Occipital lobe (tissue), 2 donors: ENCODE results near the gene COG7. TPM values are rescaled to one million over a fixed set of nuclear protein-coding genes. Genes with fewer than 3 reads are reported as not detected.
"Not testable (repeated sequence)": the region's sequence is repeated elsewhere in the genome, so short reads cannot be mapped to it uniquely, and the experiment has no call there.

Experiments used
- DNase-seq: peaks from one replicate; lab custom pipeline; 2025; lab: John Stamatoyannopoulos, UW
- total RNA-seq: library from RNA; depleted of rRNA; stranded (reverse); fragments of >200 nt; gene quantifications from one replicate; pipeline ENCODE4 v1.2.3, GENCODE V29; 2014

Gene COG7
- total RNA-seq, 1 donor from 2014 or later, result 16.7 TPM

DNA sequence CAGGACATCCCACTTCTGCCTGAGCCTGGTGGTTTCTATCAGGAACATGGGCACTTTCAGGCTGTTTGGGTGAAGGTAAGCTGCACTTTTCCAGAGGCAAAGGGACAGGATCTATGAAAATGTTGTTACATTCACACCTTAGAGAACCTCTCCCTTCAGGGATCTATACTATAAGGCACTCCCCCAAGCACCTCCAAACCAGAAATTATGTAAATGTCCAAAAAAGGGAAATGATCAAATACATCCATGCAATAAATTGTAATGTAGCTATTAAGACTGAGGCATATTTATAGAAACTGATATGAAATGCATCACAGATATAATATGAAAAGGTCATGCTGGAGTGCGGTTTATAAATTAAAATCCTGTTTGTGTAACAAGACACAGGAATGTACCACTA lies 23.3 kb upstream of the COG7 start:
- no peak for DNase-seq

DNA sequence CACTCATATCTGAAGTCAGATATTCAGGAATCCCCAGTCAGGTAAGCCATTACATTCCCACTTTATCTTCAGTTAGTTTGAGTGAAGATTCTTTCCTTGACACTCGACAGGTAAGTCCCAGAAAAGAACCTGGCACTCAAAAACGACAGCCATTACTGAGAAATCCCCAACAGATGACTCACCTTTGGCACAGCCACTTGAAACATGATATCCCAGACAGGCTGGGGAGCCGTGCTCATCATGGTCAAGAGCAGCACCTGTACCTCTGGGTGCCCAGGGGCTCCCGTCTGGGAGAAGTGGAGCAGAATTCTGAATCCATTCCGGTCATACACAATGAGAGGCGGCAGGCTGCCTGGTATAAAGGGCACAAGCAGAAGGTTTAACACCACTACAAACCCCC lies 16.8 kb upstream of the COG7 start:
- no peak for DNase-seq

DNA sequence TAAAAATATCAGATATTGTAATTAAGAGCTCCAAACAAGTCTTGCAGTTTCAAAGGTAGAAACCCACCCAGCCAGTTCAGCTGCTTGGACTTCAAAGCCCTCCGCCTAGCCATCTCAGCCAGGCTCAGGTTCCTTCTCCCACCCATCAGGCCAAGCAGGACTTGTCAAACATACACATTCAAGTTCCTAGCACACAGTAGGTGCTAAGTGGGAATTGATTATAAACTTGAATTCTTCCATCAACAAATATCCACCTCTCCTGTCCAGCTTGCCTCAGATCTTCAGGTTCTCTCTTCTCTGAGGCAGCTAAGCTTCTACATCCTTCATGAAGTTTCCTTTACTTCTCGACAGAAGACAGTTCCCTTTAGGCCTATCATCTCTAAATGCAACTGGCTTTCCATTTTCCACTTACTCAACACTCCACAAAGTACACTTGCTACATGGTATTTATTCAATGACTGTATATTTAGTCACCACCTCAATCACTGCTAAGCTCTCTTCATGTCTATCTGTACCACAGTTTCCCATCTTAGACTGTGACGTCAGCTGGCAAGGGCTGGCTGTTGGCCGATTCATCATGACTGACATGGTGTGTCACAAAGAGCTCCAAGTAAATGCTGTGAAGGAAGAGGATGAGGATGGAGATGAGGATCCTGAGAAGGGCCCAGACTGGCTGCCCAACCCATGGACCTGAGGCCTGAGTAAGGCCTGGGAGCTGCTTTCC lies 13.3 kb upstream of the COG7 start:
- DNase-seq, result no peak

DNA sequence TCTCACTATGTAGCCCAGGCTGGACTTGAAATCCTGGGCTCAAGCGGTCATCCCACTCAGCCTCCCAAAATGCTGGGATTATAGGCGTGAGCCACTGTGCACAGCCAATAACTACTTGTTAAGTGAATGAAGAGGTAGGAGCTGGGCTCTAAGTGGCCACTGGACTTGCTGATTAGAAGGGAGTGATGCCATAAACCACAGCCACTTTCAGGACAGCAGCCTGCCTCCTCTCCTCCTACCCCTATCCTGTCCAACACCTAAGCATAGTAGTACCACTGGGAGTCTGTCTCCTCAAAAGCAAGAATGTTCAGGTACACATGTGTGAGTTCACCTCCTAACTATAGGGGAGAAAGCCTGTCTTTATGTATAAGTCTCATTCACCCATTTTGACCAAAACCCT lies 12.2 kb upstream of the COG7 start:
- DNase-seq, result no peak

DNA sequence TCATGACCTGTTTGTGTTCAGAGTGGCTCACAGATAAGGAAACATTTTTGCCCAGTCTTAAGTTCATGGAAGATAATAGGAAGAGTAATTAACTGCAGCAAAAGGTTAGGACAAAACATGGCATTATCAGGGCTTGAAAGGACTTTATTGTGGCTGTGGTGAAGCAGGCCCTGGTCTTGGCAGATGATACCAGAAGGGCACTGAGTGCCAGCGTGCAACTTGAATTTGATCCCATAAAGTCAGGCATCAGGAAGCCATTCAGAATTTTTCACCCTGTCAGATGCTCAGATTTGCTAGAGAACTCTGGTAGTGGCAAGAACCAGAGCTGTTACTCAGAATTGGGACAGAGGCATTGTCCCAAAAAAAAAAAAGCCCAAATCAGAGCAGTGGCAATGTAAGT lies 11.2 kb upstream of the COG7 start:
- DNase-seq, result peak; percentile 8

DNA sequence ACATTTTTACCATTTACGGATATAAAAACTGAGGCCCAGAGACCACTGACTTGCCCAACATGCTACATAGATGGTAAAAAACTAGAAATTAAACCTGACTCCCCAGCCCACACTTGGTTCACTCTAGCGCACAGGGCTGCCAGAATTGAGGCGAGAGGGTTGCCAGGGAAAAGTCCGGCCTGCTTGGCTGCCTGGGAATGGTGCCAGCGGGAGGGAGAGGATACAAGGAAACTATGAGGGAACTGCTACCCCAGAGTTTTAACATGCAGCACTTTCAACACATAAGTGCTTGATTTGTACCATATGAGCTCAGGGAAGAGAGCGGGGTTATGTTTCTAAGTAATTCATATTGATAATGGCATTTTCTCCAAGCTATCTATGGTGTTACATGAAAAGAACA lies 10.0 kb upstream of the COG7 start:
- DNase-seq, result peak; percentile 15

DNA sequence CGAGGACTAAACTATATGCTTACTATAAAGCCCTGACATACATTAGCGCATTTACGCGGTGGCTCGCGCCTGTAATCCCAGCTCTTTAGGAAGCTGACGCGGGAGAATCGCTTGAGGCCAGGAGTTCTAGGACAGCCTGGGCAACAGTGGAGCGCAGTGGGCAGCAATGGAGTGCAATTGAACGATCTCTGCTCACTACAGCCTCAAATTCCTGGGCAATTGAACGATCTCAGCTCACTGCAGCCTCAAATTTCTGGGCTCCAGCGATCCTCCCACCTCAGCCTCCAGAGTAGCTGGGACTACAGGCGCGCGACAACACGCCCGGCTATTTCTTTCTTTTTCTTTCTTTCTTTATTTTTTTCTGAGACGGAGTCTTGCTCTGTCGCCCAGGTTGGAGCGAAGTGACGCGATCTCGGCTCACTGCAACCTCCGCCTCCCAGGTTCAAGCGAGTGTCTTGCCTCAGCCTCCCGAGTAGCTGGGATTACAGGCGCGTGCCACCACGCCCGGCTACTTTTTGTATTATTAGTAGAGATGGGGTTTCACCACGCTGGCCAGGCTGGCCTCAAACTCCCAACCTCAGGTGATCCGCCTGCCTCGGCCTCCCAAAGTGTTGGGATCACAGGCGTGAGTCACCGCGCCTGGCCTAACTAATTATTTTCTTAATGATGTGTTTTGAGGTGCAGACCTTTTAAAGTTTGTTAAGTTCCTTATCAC lies 506 bp upstream of the COG7 start:
- no peak for DNase-seq

DNA sequence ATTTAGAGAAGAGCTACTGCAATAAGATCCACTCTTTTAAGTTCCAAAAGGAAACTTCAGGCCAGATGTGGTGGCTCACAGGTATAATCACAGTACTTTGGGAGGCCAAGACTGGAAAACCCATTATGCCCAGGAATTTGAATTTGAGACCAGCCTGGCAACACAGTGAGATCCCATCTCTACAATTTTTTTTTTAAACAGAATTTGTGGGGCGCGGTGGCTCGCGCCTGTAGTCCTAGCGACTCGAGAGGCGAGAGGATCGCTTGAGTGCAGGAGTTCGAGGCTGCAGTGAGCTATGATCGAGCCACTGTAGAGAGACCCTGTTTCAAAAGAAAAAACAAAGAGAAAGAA lies 793 bp downstream of the COG7 start:
- DNase-seq, result no peak

DNA sequence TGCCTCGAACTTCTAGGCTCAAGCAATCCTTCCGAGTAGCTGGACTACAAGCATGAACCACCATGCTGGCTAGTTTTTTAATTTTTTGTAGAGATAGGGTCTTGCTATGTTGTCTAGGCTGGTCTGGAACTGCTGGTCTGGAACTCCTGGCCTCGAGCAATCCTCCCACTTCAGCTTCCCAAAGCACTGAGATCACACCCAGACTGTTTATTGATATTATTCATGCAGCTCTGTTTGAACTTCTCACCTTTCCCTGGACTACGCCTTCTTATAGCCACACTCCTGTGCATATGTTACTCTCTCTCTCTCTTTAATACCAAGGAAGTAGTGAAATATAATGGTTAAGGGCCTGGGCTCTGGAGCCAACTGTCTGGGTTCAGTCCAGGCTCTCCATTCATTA lies 4.6 kb downstream of the COG7 start:
- DNase-seq, result no peak

DNA sequence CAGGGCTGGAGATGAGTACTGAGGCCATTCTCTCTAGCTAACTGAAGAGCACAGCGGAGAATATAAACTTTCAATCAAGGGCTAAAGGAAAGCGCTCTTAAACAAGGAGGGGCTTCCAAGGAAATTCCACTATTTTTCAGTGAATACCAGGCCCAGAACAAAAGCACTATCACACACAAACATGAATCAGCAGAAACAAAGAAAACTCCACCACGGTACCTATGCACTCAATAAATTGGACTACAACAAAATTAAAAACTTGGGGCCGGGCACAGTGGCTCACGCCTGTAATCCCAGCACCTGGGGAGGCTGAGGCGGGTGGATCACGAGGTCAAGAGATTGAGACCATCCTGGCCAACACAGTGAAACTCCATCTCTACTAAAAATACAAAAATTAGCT lies 15.4 kb downstream of the COG7 start:
- not testable (repeated sequence) for DNase-seq

DNA sequence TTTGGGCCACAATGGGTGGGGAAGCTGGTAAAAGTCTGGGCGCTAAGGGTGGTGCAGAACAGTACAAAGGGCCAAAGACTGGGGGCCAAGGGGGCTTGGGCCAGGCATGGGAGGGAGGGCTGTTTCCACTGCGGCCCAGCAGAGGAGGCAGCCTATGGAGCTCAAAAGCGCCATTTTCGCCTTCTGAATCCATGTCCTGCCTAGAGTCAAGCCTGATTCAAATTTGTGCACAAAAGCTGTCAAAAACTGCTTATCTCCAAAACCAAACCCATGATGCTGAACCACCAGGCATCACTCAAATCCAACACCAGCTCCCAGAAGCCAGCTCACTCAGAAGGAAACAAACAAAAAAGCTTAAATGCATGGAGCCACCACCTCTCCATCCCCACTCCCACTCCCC lies 16.0 kb downstream of the COG7 start:
- no peak for DNase-seq

DNA sequence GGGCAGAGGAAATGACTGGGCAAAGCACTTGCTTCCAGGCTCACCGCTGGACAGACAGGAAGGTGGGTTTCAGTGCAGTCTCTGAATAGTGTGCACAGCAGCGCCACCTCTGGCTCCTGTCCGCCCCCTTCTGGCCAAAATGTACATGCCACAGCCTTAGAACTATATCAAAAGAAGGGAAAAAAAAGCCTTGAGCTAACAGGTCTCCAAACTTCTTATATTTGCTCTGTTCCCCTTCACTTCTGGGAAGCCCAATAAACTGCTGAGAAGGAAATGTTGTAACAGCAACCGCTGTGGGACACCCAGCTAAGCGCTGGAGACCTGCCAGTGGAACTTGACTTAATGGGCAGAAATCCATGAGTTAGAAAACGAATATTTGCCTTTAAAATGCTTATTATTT lies 17.5 kb downstream of the COG7 start:
- no peak for DNase-seq

DNA sequence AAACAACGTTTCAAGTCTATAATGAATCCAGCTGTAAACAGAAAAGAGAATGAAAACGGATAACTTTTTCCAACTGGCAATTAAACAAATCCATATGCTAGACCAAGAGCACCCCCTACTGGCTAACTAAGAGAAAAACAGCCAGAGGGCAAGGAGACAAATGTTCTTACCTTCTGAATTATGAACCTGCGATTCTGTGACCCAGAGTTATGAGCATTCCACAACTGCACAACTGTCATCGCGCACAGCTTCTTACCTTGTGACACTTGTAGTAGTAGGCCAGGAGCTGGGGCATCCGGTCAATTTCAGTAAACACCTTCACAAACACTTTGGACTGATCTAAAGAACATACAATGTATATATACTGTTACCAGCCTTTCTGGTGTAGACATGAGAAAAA lies 18.6 kb downstream of the COG7 start:
- DNase-seq, result no peak

DNA sequence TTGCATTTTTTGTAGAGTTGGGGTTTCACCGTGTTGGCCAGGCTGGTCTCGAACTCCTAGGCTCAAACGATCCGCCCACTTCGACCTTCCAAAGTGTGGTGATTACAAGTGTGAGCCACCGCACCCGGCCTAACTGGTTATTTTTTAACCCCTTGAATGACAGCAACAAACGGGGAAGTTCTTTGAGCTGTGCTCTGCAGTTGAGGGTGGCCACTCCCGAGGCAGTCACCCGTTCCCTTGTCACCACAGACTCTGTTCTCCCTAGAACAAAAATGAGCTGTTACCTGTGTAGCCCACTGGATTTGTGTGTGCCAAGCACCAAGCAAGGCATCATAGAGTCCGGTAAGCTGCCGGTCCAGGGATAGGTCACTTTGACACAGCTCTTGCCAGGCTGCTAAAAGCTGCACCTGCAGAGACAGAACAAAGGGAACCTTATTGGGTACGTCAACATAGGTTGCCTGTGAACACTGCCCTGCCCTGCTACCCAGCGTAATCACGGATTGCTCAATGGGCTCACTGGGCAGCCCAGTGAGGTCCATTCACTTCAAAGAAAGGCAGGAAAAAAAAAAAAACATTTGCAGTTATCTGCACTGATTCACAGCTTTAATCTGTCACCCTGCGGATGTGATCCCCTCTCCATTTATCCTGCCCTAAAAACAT lies 19.6 kb downstream of the COG7 start:
- no peak for DNase-seq

DNA sequence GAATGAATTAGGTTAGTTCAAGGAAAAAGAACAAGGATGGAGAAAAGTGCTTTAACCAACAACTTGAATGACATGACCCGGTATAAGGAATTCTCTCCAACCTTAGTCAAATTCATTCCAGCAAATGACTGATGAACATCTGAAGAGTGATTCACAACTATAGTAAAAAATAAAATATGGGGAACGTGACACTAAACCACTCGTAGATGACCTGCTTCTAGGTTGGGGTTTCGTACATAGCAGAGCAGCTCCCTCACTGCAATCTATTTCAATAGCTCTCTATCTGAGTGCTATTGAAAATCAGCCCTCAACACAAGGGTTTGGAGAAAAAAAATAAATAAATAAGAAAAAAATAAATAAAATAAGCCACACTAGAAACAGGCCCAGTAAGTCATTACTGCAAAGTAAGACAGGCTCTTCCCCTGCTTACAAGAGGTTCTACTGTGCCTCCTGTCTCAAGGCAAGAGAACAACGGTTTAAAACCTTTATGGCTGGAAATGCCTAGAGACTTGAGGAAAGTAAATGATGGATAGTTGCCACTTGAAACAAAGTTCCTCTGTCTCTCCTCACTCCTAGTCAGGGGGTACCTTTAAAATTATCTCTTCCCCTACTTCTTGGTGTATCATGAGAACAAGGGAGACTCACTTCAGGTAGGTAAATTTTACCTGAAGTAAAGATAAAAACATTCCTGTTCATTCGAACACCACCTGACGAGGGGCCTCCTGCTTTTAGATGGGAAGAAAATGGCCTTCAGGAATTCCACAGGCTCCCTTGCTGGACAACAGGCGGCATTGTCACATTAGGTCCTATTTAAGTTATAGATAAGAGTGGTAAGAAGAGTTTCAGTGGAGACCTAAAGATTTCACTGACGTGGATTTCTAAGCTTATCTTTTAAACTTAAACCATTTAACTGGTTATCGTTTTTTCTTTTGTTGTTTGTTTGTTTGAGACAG lies 20.5 kb downstream of the COG7 start:
- DNase-seq, result no peak

DNA sequence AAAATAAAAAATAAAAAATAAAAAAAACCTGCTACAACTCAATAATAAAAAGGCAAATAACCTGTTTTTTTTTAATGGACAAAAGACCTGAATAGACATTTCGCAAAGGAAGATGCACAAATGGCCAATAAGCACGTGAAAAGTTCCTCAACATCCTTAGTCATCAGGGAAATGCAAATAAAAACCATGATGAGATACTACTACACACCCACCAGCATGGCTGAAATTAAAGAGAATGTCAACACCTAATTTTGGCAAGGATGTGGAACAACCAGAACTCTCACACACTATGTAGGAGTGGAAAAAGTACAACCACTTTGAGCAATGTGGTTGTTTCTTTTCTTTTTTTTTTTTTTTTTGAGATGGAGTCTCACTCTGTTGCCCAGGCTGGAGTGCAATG lies 24.6 kb downstream of the COG7 start:
- DNase-seq, result no peak

DNA sequence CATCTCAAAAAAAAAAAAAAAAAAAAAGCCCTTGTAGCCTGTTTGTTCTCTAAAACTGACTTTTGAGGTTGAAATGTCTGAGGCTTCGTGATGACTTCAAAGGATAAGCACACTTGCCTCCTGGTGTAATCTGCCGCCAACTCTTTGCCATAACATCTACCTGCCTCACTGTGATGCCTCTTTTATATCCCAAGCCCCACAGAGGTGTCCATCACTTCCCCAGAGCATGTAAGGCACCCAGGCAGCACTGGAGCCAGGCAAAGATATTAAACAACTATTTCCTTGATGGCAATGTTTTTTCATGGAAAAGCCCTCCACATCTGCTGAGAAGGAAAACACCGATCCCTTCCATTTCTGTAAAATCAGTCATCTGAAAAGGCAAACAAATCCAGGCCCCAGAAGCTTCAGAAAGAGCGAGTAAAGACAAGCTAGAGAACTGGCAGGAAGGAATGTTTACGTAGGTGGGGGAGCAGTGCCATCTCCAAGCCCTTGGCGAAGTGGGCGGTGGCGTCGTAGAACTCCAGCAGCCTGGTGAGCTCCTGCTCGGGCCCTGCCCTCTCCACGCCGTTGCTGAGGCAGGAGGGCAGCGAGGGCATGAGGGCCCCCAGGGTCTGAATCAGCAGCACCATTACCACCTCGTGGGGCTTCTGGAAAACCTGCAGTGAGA lies 28.6 kb downstream of the COG7 start:
- DNase-seq, result no peak

DNA sequence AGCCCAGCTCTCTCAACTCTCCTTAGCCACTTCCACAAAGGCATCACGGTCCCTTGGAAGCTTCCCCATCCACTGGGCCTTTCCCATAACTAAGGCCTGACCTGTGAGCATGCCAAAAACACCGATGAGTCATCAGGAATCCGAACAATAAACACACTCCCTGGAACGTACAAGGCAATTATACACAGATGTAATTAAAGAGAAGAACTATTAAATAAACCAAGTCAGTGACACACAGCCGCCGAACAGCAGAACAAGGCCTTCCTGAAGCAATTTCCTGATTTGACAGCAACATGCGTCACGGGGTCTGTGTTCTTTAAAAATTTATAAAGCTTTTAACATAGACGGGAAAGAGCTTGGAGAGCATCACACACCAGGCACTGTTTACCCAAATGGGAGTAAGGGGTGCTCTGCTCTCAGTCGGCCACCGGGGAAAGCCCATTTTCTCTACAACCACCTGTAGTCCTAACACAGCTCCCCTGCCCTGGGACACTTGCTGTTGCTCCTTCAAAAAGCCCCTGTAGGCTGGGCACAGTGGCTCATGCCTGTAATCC lies 29.4 kb downstream of the COG7 start:
- peak; percentile 15 for DNase-seq

DNA sequence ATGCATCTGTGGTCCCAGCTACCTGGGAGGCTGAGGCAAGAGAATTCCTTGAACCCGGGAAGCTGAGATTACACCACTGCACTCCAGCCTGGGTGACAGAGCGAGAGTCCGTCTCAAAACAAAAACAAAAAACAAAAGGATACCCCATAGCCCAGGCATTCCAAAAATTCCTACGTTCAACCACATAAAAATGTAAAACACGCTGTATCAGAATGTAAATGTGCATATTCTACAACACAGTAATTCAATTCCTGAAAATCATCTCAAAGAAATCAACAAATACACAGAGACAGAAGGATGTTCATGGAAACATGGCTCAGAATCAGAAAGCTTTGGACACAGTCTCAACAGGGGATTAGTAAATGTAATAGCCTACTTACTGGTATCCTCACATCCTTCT lies 33.0 kb downstream of the COG7 start:
- DNase-seq, result no peak

DNA sequence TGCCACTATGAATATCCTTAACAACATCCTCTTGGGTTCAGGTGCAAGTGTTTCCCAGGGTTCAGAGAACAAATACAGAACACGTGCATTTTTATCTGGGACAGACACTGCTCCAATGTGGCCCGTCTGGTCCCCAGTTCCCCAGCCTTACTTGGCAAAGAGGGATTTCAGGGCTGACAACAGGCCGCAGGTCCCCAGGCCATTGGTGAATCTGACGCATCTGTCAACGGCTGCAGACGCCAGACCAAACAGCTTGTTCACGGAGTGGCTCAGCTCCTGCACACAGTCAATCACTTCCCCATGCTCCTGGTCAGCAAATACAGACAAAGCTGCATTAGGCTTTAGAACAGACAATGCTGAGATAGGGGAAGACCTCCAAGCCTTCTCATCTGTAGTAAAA lies 36.2 kb downstream of the COG7 start:
- no peak for DNase-seq

DNA sequence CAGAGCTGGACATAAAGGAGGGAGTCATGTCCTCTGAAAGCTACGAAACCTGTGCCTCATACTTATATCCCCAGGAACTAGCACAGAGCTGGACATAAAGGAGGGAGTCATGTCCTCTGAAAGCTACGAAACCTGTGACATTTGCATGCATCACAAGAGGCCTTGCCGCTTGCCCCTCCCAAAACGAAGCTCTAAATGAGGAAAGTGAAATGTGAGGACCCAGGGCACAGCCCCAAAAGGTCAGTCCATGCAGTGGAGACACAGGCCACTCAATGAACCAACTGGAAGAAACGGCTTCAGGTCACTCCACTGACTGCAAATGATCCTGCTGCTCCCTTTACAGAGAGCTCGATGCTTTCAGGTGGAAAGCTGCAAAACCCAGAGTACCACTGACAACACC lies 38.3 kb downstream of the COG7 start:
- DNase-seq, result no peak
